C4-2B (cell line): ENCODE data around the gene ZDHHC14.

Source experiments
- CTCF ChIP-seq: fragments of 450-650 bp; conservative IDR thresholded peaks from 2 replicates; pipeline ENCODE4 v1.5.1; 2017; ENCODE audit warnings: mild to moderate bottlenecking
- ZFX ChIP-seq: fragments of 450-650 bp; IDR thresholded peaks from 2 replicates; pipeline ENCODE4 v1.6.1; 2017

GRCh38 chr6:157494132-157494710 lies 113.2 kb downstream of the ZDHHC14 start:
- no peak for TF ChIP-seq CTCF
- no peak for TF ChIP-seq ZFX
